Ovary (tissue), 9 donors: ENCODE data around the gene TTC29. TPM values are rescaled to one million over a fixed set of nuclear protein-coding genes. Genes with fewer than 3 reads are reported as not detected.

Source experiments
- DNase-seq, 5 donors: peaks; one replicate each; pipeline ENCODE4 v3.0.0-alpha.2; 2019 to 2020
- H3K27ac ChIP-seq, 2 donors: fragments of 200-600 bp; one replicate each; pipeline versions ENCODE4 v1.5.1 to v1.8.0; 2019 to 2022
- H3K27me3 ChIP-seq: fragments of 200-600 bp; one replicate; pipeline ENCODE4 v1.8.0; 2022
- H3K36me3 ChIP-seq: fragments of 200-600 bp; sonication (generic); one replicate; pipeline ENCODE4 v1.5.1; 2019
- H3K4me1 ChIP-seq: one replicate; pipeline ENCODE4 v1.8.1; 2013; ENCODE audit warnings: mild to moderate bottlenecking, moderate library complexity; ENCODE audit not compliant: insufficient read depth
- H3K4me3 ChIP-seq: fragments of 200-600 bp; sonication (generic); one replicate; pipeline ENCODE4 v1.5.1; 2017
- H3K9me3 ChIP-seq, 2 donors: fragments of 200-600 bp in 1 of 2; sonication (generic) in 1 of 2; one replicate each; pipeline versions ENCODE4 v1.5.1 to v1.8.1; 2013 to 2019; ENCODE audit warnings: mild to moderate bottlenecking in 1 of 2, moderate library complexity in 1 of 2
- CTCF ChIP-seq, 3 donors: fragments of 450-650 bp in 2 of 3; fragments of 200-600 bp in 1 of 3; IDR thresholded peaks; one replicate each; pipeline versions ENCODE4 v1.5.1 to v1.8.0; 2016 to 2022; ENCODE audit warnings: antibody characterized with exemption in 3 of 3, mild to moderate bottlenecking in 1 of 3
- EP300 ChIP-seq: sonication (generic); formaldehyde crosslinking; IDR thresholded peaks from one replicate; pipeline ENCODE4 v1.6.1; 2017; ENCODE audit warnings: antibody characterized with exemption
- POLR2A ChIP-seq: fragments of 450-650 bp; IDR thresholded peaks from one replicate; pipeline ENCODE4 v1.6.1; 2017; ENCODE audit warnings: antibody characterized with exemption, mild to moderate bottlenecking, moderate library complexity
- WGBS, 3 donors: extraction: QIAGEN DNeasy Blood & Tissue Kit in 1 of 3; methylation state at CpG; one replicate each; pipeline versions ENCODE4 v1.1.5 to v1.1.7; 2013 to 2017; 5-methylcytosine and 5-hydroxymethylcytosine counted together
- intact Hi-C, 4 donors: fragments of 100-400 bp; cut with DNase I; formaldehyde crosslinking; loops; one replicate each; pipeline versions ENCODE4 v1.11.0 to v1.15.1; 2022 to 2023
- polyA plus RNA-seq, 2 donors: library from polyadenylated mRNA; stranded (reverse); fragments of 200-250 nt in 1 of 2; fragments of 350-450 nt in 1 of 2; fragmentation: Illumina TruSeq in 1 of 2; extraction: RNeasy Lipid Tissue Mini Kit (QIAGEN cat#74804) in 1 of 2; gene quantifications; one replicate each; pipeline ENCODE4 v1.2.3, GENCODE V29; 2013 to 2014
- total RNA-seq, 7 donors: library from RNA; depleted of rRNA in 2 of 7; stranded (reverse); fragments of >200 nt in 2 of 7; fragmentation: NEBNext Ultra II Directional in 3 of 7; extraction: Animal tissue kit (Norgen Biotek cat#: 25700) in 3 of 7; gene quantifications; one replicate each; pipeline versions ENCODE4 v1.1.0 to v1.2.4, GENCODE V29; 2016 to 2023
- donor health status: DM: no; HTN: no; CAD: no; lungs with moderate emphysema.
- donor health status: DM: no; HTN: no; CAD: no.
- donor health status: Bipolar disorder and iron deficiency.
- donor health status: DM: yes; HTN: yes; CAD: no.
- donor health status: DM: no; HTN: no; CAD: no.
- donor health status: DM: yes; HTN: yes; CAD: no.

TTC29 gene
- total and polyA plus RNA-seq, 9 donors, result 0.07 to 7.8 (median 0.67) TPM; not detected in 3

- Histone ChIP-seq H3K27me3 (no peaks in the 10 kb centered on the region), H3K36me3 (no peaks in the 10 kb centered on the region), H3K9me3 (no peaks in the 10 kb centered on the region), H3K4me1 (no peaks in the 10 kb centered on the region), H3K4me3 (no peak overlapping the region), H3K27ac (no peak overlapping the region)
- WGBS, 3 donors, result 40 to 51% (median 42%) methylated on average over 4 of the region's 4 CpGs
- intact Hi-C loops, result no loop called here
- TF ChIP-seq CTCF (IDR thresholded peaks at IDR 0.05), result no peak
- TF ChIP-seq POLR2A, result no peak
- TF ChIP-seq EP300, result no peak
- DNase-seq, result no peak
Observed at GRCh38 chr4:146661367-146661766, 284.3 kb downstream of the TTC29 start.
